ENCODE measurements around the gene ASB6.

ASB6 gene

GRCh38 chr9:129677456-129677855, 35.5 kb upstream of the ASB6 start:
- Histone ChIP-seq H3K9me3 (ENCODE audit: control insufficient read depth in 2 of 2, low read length in 2 of 2) (no peaks in the 10 kb centered on the region), H3K9ac (ENCODE audit: low read depth in 1 of 2, low read length in 2 of 2) (no peak overlapping the region), H3K4me3 (ENCODE audit: low read length in 2 of 2) (no peak overlapping the region), H3K27ac (ENCODE audit: low read depth in 2 of 2, low read length in 2 of 2) (no peak overlapping the region), H3K4me1 (ENCODE audit: control insufficient read depth in 2 of 2, insufficient read depth in 2 of 2, low read length in 2 of 2) (peaks cover 0 to 4% of the 10 kb centered on the region in 2 donors), H3K36me3 (ENCODE audit: control insufficient read depth in 2 of 2, insufficient read depth in 2 of 2, low read length in 2 of 2) (no peaks in the 10 kb centered on the region), H3K27me3 (ENCODE audit: control insufficient read depth in 2 of 2, insufficient read depth in 2 of 2, low read length in 2 of 2) (peaks cover 5 to 7% of the 10 kb centered on the region in 2 donors)

DNA sequence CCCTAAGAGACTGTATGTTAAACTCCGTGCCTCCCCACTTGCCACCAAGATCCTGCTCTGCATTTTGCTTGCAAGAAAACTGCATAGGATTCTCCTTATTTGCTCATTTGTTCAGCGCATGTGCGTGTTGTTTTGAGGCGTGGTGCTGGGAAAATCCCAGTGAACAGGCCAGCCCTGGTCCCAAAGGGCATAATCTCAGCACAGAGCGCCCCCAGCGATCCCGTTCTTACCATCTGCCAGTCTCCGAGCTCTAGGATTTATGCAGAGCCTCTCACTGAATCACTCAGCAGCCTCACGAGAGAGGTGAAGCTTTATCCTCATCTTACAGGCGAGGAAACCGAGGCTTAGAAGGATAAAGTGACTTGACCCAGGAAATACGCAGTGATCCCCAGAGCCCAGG, 35.0 kb upstream of the ASB6 start:
- H3K4me3 ChIP-seq (ENCODE audit: low read length in 2 of 2) = no peak overlapping the region
- no peak overlapping the region for H3K9ac ChIP-seq (ENCODE audit: low read depth in 1 of 2, low read length in 2 of 2)
- no peaks in the 10 kb centered on the region for H3K4me1 ChIP-seq (ENCODE audit: control insufficient read depth in 2 of 2, insufficient read depth in 2 of 2, low read length in 2 of 2)
- no peaks in the 10 kb centered on the region for H3K36me3 ChIP-seq (ENCODE audit: control insufficient read depth in 2 of 2, insufficient read depth in 2 of 2, low read length in 2 of 2)
- peaks cover 5 to 7% of the 10 kb centered on the region in 2 donors for H3K27me3 ChIP-seq (ENCODE audit: control insufficient read depth in 2 of 2, insufficient read depth in 2 of 2, low read length in 2 of 2)
- H3K27ac ChIP-seq (ENCODE audit: low read depth in 2 of 2, low read length in 2 of 2) = no peak overlapping the region
- H3K9me3 ChIP-seq (ENCODE audit: control insufficient read depth in 2 of 2, low read length in 2 of 2) = no peaks in the 10 kb centered on the region

DNA sequence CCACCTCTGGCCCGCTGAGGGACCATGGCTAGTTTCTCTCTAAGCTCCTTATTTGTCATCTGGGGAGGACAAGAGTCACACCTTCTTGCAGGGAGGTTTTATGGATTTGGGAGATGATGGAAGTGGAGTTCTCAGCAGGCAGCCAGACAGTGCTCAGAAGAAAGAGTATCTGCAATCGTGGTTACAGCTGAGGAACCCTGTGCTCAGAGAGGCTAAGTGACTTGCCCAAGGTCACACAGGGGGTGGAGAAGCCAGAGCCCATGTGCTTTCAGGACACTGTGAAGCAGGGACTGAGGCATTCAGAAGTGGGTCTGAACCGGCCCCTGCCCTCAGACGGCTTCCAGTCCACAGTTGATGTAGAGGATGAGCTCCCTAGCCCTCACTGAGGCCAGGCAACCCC, 34.3 kb upstream of the ASB6 start:
- no peaks in the 10 kb centered on the region for H3K36me3 ChIP-seq (ENCODE audit: control insufficient read depth in 2 of 2, insufficient read depth in 2 of 2, low read length in 2 of 2)
- no peaks in the 10 kb centered on the region for H3K4me1 ChIP-seq (ENCODE audit: control insufficient read depth in 2 of 2, insufficient read depth in 2 of 2, low read length in 2 of 2)
- no peak overlapping the region for H3K9ac ChIP-seq (ENCODE audit: low read depth in 1 of 2, low read length in 2 of 2)
- H3K27me3 ChIP-seq (ENCODE audit: control insufficient read depth in 2 of 2, insufficient read depth in 2 of 2, low read length in 2 of 2) = peaks cover 5 to 7% of the 10 kb centered on the region in 2 donors
- no peak overlapping the region for H3K27ac ChIP-seq (ENCODE audit: low read depth in 2 of 2, low read length in 2 of 2)
- no peaks in the 10 kb centered on the region for H3K9me3 ChIP-seq (ENCODE audit: control insufficient read depth in 2 of 2, low read length in 2 of 2)
- H3K4me3 ChIP-seq (ENCODE audit: low read length in 2 of 2) = no peak overlapping the region

DNA sequence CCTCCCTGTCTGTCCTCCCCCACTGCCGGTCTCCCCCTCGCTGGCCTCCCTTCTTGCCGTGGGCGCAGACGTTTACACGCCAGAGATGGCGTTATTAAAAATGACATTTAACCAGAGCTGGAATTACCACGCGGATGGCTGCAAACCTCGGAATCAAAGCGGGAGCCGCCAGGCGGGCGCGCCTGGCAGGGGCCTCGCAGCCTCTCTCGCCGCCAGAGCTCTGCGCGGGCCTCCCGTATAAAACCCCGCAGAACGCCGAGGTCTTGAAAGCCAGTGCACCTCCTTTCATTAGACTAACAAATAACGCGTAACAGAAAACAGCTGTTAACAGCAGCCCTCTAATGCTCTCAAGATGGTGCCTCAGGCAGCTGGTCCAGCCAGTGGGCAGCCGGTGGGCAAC, 33.7 kb upstream of the ASB6 start:
- Histone ChIP-seq H3K4me1 (ENCODE audit: control insufficient read depth in 2 of 2, insufficient read depth in 2 of 2, low read length in 2 of 2) (no peaks in the 10 kb centered on the region), H3K9me3 (ENCODE audit: control insufficient read depth in 2 of 2, low read length in 2 of 2) (no peaks in the 10 kb centered on the region), H3K27ac (ENCODE audit: low read depth in 2 of 2, low read length in 2 of 2) (no peak overlapping the region), H3K4me3 (ENCODE audit: low read length in 2 of 2) (no peak overlapping the region), H3K9ac (ENCODE audit: low read depth in 1 of 2, low read length in 2 of 2) (no peak overlapping the region), H3K27me3 (ENCODE audit: control insufficient read depth in 2 of 2, insufficient read depth in 2 of 2, low read length in 2 of 2) (peaks cover 5 to 7% of the 10 kb centered on the region in 2 donors), H3K36me3 (ENCODE audit: control insufficient read depth in 2 of 2, insufficient read depth in 2 of 2, low read length in 2 of 2) (no peaks in the 10 kb centered on the region)

DNA sequence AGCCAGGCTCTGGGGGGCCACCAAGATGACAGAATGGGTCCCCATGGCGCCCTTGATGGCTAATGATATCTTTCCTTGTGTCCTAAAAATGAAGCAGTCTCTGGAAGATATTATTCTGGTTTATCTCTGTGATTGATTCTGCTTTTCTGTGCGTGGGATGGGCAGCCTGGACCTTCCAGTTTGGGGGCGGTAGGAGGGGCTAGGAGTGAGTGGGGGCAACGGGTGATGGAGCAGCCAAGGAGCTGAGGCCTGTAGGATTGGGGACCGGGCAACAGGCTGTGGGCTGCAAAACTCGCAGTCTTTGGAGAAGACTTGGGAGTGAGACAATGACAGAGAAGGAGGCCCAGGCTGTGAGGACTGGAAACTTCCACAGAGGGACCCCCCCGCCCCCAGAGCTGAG, 32.3 kb upstream of the ASB6 start:
- no peaks in the 10 kb centered on the region for H3K4me1 ChIP-seq (ENCODE audit: control insufficient read depth in 2 of 2, insufficient read depth in 2 of 2, low read length in 2 of 2)
- H3K27ac ChIP-seq (ENCODE audit: low read depth in 2 of 2, low read length in 2 of 2) = no peak overlapping the region
- no peaks in the 10 kb centered on the region for H3K9me3 ChIP-seq (ENCODE audit: control insufficient read depth in 2 of 2, low read length in 2 of 2)
- H3K4me3 ChIP-seq (ENCODE audit: low read length in 2 of 2) = no peak overlapping the region
- H3K9ac ChIP-seq (ENCODE audit: low read depth in 1 of 2, low read length in 2 of 2) = no peak overlapping the region
- peaks cover 2 to 7% of the 10 kb centered on the region in 2 donors for H3K27me3 ChIP-seq (ENCODE audit: control insufficient read depth in 2 of 2, insufficient read depth in 2 of 2, low read length in 2 of 2)
- no peaks in the 10 kb centered on the region for H3K36me3 ChIP-seq (ENCODE audit: control insufficient read depth in 2 of 2, insufficient read depth in 2 of 2, low read length in 2 of 2)

- Histone ChIP-seq H3K4me3 (ENCODE audit: low read length in 2 of 2) (no peak overlapping the region), H3K9me3 (ENCODE audit: control insufficient read depth in 2 of 2, low read length in 2 of 2) (no peaks in the 10 kb centered on the region), H3K27ac (ENCODE audit: low read depth in 2 of 2, low read length in 2 of 2) (no peak overlapping the region), H3K27me3 (ENCODE audit: control insufficient read depth in 2 of 2, insufficient read depth in 2 of 2, low read length in 2 of 2) (peaks cover 2 to 7% of the 10 kb centered on the region in 2 donors), H3K36me3 (ENCODE audit: control insufficient read depth in 2 of 2, insufficient read depth in 2 of 2, low read length in 2 of 2) (no peaks in the 10 kb centered on the region), H3K4me1 (ENCODE audit: control insufficient read depth in 2 of 2, insufficient read depth in 2 of 2, low read length in 2 of 2) (no peaks in the 10 kb centered on the region), H3K9ac (ENCODE audit: low read depth in 1 of 2, low read length in 2 of 2) (no peak overlapping the region)
Observed at GRCh38 chr9:129673602-129674001, 31.7 kb upstream of the ASB6 start.

GRCh38 chr9:129672702-129673101, 30.8 kb upstream of the ASB6 start:
- no peaks in the 10 kb centered on the region for H3K36me3 ChIP-seq (ENCODE audit: control insufficient read depth in 2 of 2, insufficient read depth in 2 of 2, low read length in 2 of 2)
- no peak overlapping the region for H3K27ac ChIP-seq (ENCODE audit: low read depth in 2 of 2, low read length in 2 of 2)
- H3K27me3 ChIP-seq (ENCODE audit: control insufficient read depth in 2 of 2, insufficient read depth in 2 of 2, low read length in 2 of 2) = peaks cover 2 to 12% of the 10 kb centered on the region in 2 donors

GRCh38 chr9:129671519-129671918, 29.6 kb upstream of the ASB6 start:
- no peak overlapping the region for H3K4me3 ChIP-seq (ENCODE audit: low read length in 2 of 2)
- no peaks in the 10 kb centered on the region for H3K4me1 ChIP-seq (ENCODE audit: control insufficient read depth in 2 of 2, insufficient read depth in 2 of 2, low read length in 2 of 2)
- H3K27ac ChIP-seq (ENCODE audit: low read depth in 2 of 2, low read length in 2 of 2) = no peak overlapping the region
- no peaks in the 10 kb centered on the region for H3K9me3 ChIP-seq (ENCODE audit: control insufficient read depth in 2 of 2, low read length in 2 of 2)
- no peak overlapping the region for H3K9ac ChIP-seq (ENCODE audit: low read depth in 1 of 2, low read length in 2 of 2)
- H3K27me3 ChIP-seq (ENCODE audit: control insufficient read depth in 2 of 2, insufficient read depth in 2 of 2, low read length in 2 of 2) = peaks cover 8 to 19% of the 10 kb centered on the region in 2 donors
- no peaks in the 10 kb centered on the region for H3K36me3 ChIP-seq (ENCODE audit: control insufficient read depth in 2 of 2, insufficient read depth in 2 of 2, low read length in 2 of 2)

More at GRCh38 chr9:129672702-129673101, 30.8 kb upstream of the ASB6 start:
- no peaks in the 10 kb centered on the region for H3K4me1 ChIP-seq (ENCODE audit: control insufficient read depth in 2 of 2, insufficient read depth in 2 of 2, low read length in 2 of 2)
- H3K9me3 ChIP-seq (ENCODE audit: control insufficient read depth in 2 of 2, low read length in 2 of 2) = no peaks in the 10 kb centered on the region
- no peak overlapping the region for H3K4me3 ChIP-seq (ENCODE audit: low read length in 2 of 2)
- H3K9ac ChIP-seq (ENCODE audit: low read depth in 1 of 2, low read length in 2 of 2) = no peak overlapping the region

- Histone ChIP-seq H3K36me3 (ENCODE audit: control insufficient read depth in 2 of 2, insufficient read depth in 2 of 2, low read length in 2 of 2) (no peaks in the 10 kb centered on the region), H3K27ac (ENCODE audit: low read depth in 2 of 2, low read length in 2 of 2) (no peak overlapping the region), H3K27me3 (ENCODE audit: control insufficient read depth in 2 of 2, insufficient read depth in 2 of 2, low read length in 2 of 2) (peaks cover 6 to 15% of the 10 kb centered on the region in 2 donors), H3K4me1 (ENCODE audit: control insufficient read depth in 2 of 2, insufficient read depth in 2 of 2, low read length in 2 of 2) (no peaks in the 10 kb centered on the region), H3K9me3 (ENCODE audit: control insufficient read depth in 2 of 2, low read length in 2 of 2) (no peaks in the 10 kb centered on the region), H3K4me3 (ENCODE audit: low read length in 2 of 2) (no peak overlapping the region), H3K9ac (ENCODE audit: low read depth in 1 of 2, low read length in 2 of 2) (no peak overlapping the region)
Observed at GRCh38 chr9:129671065-129671464, 29.1 kb upstream of the ASB6 start.

DNA sequence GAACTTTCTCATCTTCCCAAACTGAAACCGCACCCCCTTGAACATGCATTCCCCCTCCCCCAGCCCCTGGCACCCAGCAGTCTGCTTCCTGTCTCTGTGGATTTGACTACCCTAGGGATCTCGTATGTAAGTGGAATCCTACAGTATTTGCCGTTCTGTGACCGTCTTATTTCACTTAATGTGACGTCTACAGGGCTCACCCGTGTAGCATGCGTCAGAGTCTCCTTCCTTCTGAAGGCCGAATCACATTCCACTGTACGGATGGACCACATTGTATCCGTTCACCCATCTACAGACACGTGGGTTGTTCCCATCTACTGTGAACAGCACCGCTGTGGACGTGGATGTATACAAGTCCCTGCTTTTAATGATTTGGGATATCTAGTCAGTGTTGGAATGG, 28.0 kb upstream of the ASB6 start:
- H3K27ac ChIP-seq (ENCODE audit: low read depth in 2 of 2, low read length in 2 of 2) = no peak overlapping the region
- no peak overlapping the region for H3K9ac ChIP-seq (ENCODE audit: low read depth in 1 of 2, low read length in 2 of 2)
- H3K9me3 ChIP-seq (ENCODE audit: control insufficient read depth in 2 of 2, low read length in 2 of 2) = no peaks in the 10 kb centered on the region
- H3K4me3 ChIP-seq (ENCODE audit: low read length in 2 of 2) = no peak overlapping the region
- peaks cover 6 to 14% of the 10 kb centered on the region in 2 donors for H3K27me3 ChIP-seq (ENCODE audit: control insufficient read depth in 2 of 2, insufficient read depth in 2 of 2, low read length in 2 of 2)
- H3K36me3 ChIP-seq (ENCODE audit: control insufficient read depth in 2 of 2, insufficient read depth in 2 of 2, low read length in 2 of 2) = no peaks in the 10 kb centered on the region
- H3K4me1 ChIP-seq (ENCODE audit: control insufficient read depth in 2 of 2, insufficient read depth in 2 of 2, low read length in 2 of 2) = no peaks in the 10 kb centered on the region

DNA sequence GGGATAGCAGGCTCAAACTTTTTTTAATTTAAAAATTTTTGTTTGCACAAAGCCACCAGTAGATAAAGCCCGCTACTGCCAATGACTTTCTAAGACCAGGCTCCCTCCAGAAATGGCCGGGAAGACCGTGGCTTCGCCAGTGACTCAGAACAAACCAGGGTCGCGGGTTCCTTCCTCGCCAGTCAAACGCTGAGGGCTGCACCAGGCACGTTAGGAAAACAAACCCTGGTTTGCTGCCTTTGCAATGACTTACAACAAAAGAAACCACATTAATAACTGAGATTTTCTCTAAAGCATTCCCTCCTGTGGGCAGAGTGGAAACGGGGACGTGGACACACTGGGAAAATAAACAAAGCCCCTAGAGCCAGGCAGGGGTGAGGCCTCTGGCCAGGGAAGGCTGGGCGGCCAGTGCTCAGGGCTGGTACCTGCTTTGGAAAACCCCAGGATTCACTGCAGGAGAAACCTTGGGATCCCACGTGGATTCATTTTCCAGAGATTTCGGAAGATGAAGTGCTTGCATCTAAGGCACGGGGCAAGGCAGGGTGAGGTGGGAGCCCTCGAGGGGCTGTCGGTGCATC, 27.3 kb upstream of the ASB6 start:
- no peak overlapping the region for H3K27ac ChIP-seq (ENCODE audit: low read depth in 2 of 2, low read length in 2 of 2)
- H3K36me3 ChIP-seq (ENCODE audit: control insufficient read depth in 2 of 2, insufficient read depth in 2 of 2, low read length in 2 of 2) = no peaks in the 10 kb centered on the region
- no peak overlapping the region for H3K9ac ChIP-seq (ENCODE audit: low read depth in 1 of 2, low read length in 2 of 2)
- H3K9me3 ChIP-seq (ENCODE audit: control insufficient read depth in 2 of 2, low read length in 2 of 2) = no peaks in the 10 kb centered on the region
- peaks cover 9 to 14% of the 10 kb centered on the region in 2 donors for H3K27me3 ChIP-seq (ENCODE audit: control insufficient read depth in 2 of 2, insufficient read depth in 2 of 2, low read length in 2 of 2)
- no peak overlapping the region for H3K4me3 ChIP-seq (ENCODE audit: low read length in 2 of 2)
- peaks cover 0 to 2% of the 10 kb centered on the region in 2 donors for H3K4me1 ChIP-seq (ENCODE audit: control insufficient read depth in 2 of 2, insufficient read depth in 2 of 2, low read length in 2 of 2)
